ENCODE data around the gene RAD23A. TPM values are rescaled to one million over a fixed set of nuclear protein-coding genes. Genes with fewer than 3 reads are reported as not detected.

The RAD23A gene
- total RNA-seq, 2 experiments from 2014 or later: 138 to 140 TPM

DNA sequence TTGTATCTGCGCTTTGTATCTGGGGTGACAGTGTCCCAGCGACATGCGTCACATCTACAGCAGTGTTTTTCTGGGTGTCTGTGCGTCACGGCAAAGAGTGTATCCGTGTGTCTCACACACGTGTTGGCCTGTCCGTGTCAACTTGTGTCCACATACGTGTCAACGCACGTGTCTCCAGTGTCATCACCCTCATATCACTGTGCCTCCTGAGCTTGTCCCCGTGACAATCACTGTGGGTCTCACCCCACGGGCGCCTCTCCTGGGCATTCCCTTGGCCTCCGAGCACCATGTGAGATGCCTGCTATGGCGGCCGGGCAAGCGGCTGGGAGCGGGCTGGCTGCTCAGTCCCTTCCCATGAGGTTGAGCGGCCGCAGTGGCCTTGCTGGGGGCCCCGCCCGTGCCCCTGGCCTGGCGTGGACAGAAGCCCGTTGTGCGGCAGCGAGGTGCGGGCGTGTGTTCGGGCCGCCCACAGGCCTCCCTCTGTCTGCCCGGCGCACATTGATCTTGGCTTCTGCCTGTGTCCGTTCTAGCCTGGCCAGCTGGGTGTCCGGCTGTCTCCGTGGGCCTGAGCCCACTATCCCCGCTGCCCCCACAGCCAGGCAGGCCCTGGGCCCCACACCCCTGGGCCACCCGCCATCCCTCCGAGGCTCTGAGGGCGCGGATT lies 56.0 kb downstream of the RAD23A start:
- no peaks in the 10 kb centered on the region for H3K9me3 Mint-ChIP-seq (ENCODE audit: insufficient read depth)
- H3K4me1 Mint-ChIP-seq (ENCODE audit: low read depth): no peaks in the 10 kb centered on the region
- ATAC-seq (no peak), DNase-seq (no peak)
- ChIA-PET POLR2A (no interaction called here), CTCF (no interaction called here)
- no peak overlapping the region for H3K27ac Mint-ChIP-seq
- peaks cover 9% of the 10 kb centered on the region for H3K27me3 Mint-ChIP-seq (ENCODE audit: low read depth)
- no peak overlapping the region for H3K4me3 Mint-ChIP-seq
- no peaks in the 10 kb centered on the region for H3K36me3 Mint-ChIP-seq (ENCODE audit: low read depth)

DNA sequence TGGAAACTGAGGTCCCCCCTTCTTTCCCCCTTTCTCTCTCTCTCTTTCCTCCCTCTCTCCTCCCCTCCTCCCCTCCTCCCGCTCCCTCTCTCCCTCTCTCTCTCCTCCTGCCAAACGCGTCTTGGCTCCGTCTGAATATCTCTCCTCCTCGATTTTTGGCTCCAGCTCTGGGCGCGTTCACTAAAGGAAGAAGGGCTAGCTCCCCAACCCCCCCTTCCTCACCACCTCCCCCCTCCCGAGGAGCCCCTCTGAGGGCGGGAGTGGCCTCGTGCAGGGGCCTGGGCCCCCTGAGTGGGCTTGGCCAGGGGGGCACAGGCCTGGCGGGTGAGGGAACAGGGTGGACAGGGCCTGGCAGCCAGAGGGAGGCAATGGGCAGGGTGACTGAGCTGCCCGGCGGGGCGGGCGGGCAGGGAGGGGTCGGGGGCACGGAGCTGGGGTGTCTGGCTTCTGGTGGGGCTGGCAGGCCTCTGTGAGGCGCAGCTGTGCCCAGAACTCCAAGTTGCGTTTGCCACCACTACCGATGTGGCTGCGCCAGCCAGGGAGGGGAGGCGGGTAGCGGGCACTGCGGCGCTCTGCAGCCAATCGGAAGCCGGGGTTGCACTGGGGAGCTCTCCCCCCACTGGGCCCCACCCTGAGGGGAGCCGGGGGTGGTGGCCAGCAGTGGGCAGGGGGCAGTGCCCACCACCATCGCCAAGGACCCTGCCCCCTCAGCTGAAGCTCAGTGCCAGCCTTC lies 56.7 kb downstream of the RAD23A start:
- Mint-ChIP-seq H3K36me3 (ENCODE audit: low read depth) (no peaks in the 10 kb centered on the region), H3K27me3 (ENCODE audit: low read depth) (peaks cover 5% of the 10 kb centered on the region), H3K9me3 (ENCODE audit: insufficient read depth) (no peaks in the 10 kb centered on the region), H3K27ac (no peak overlapping the region), H3K4me1 (ENCODE audit: low read depth) (no peaks in the 10 kb centered on the region), H3K4me3 (no peak overlapping the region)
- DNase-seq (no peak), ATAC-seq (no peak)
- CTCF ChIA-PET: no interaction called here
- POLR2A ChIA-PET: no interaction called here

DNA sequence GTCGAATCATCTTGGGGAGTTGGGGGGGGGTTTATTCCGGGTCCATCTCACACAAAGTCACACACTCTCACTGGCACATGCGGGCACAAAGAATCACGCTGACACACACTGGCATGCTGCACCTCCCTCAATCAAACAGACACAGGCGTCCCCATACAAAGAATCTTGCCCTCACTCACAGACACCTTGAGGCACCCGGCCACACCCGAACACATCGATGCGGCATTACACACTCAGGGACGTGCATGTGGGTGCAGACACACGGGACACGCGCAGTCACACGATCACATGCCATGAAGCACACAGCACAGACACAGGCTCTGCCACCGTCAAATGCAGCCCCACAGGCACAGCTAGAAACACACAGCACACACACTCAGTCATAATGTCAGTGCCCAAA lies 57.4 kb downstream of the RAD23A start:
- H3K4me1 Mint-ChIP-seq (ENCODE audit: low read depth): no peaks in the 10 kb centered on the region
- no peak for ATAC-seq
- no peaks in the 10 kb centered on the region for H3K36me3 Mint-ChIP-seq (ENCODE audit: low read depth)
- DNase-seq: no peak
- ChIA-PET POLR2A (no interaction called here), CTCF (interaction anchor here (1.2 kb wide), 1 partner anchor 38 kb away, joined by 3 read pairs; no protein-coding TSS in a partner anchor)
- no peaks in the 10 kb centered on the region for H3K9me3 Mint-ChIP-seq (ENCODE audit: insufficient read depth)
- H3K27ac Mint-ChIP-seq: no peak overlapping the region
- H3K27me3 Mint-ChIP-seq (ENCODE audit: low read depth): peaks cover 3% of the 10 kb centered on the region
- H3K4me3 Mint-ChIP-seq: no peak overlapping the region

Small RNAs within 50 kb of the gene (microRNA-seq; reads per million reads assigned to microRNA genes)
- gene MIR5695: not detected
- gene MIR6515: 6.3 reads per million, percentile 8 among the genes with 10 or more reads in this experiment

Other genes with a start within 250 kb of the RAD23A start
- gene FBXW9, start 249.2 kb upstream of the RAD23A start, total RNA-seq: 1 to 10 TPM; 6.0 to 6.1 TPM
- gene TNPO2, start 221.9 kb upstream of the RAD23A start, total RNA-seq: 10 to 100 TPM; 84.3 to 93.1 TPM
- gene TRIR, start 211.2 kb upstream of the RAD23A start, total RNA-seq: 100 to 1,000 TPM; 206 to 228 TPM
- 10 to 100 TPM; 66.8 to 71.5 TPM for gene GET3, start 208.4 kb upstream of the RAD23A start, total RNA-seq
- not detected for gene BEST2, start 194.1 kb upstream of the RAD23A start, total RNA-seq
- gene HOOK2, start 170.3 kb upstream of the RAD23A start, total RNA-seq: 10 to 100 TPM; 14.4 to 16.9 TPM
- gene JUNB, start 154.4 kb upstream of the RAD23A start, total RNA-seq: 10 to 100 TPM; 90.4 to 92.9 TPM
- gene PRDX2, start 144.1 kb upstream of the RAD23A start, total RNA-seq: 100 to 1,000 TPM; 250 to 267 TPM
- 10 to 100 TPM; 17.7 to 30.9 TPM for gene THSD8, start 143.8 kb upstream of the RAD23A start, total RNA-seq
- gene RNASEH2A, start 139.3 kb upstream of the RAD23A start, total RNA-seq: 10 to 100 TPM; 49.2 to 64.0 TPM
- not detected for gene RTBDN, start 111.3 kb upstream of the RAD23A start, total RNA-seq
- 1 to 10 TPM in 1 of 2 experiments, under 1 TPM in 1; 0.89 to 1.3 TPM for gene MAST1, start 107.3 kb upstream of the RAD23A start, total RNA-seq
- gene DNASE2, start 64.4 kb upstream of the RAD23A start, total RNA-seq: 10 to 100 TPM; 26.1 to 27.4 TPM
- gene KLF1, start 58.7 kb upstream of the RAD23A start, total RNA-seq: under 1 TPM in 1 of 2 experiments, not detected in 1; 0.21 TPM
- gene GCDH, start 54.7 kb upstream of the RAD23A start, total RNA-seq: 10 to 100 TPM; 39.5 to 42.5 TPM
- 1 to 10 TPM; 3.4 to 3.9 TPM for gene SYCE2, start 26.6 kb upstream of the RAD23A start, total RNA-seq
- gene FARSA, start 12.2 kb upstream of the RAD23A start, total RNA-seq: 100 to 1,000 TPM in 1 of 2 experiments, 10 to 100 TPM in 1; 98.8 to 106 TPM
- 100 to 1,000 TPM; 875 to 886 TPM for gene CALR, start 7.3 kb upstream of the RAD23A start, total RNA-seq
- 10 to 100 TPM; 23.4 to 25.4 TPM for gene GADD45GIP1, start 11.4 kb downstream of the RAD23A start, total RNA-seq
- under 1 TPM; 0.21 to 0.34 TPM for gene DAND5, start 23.7 kb downstream of the RAD23A start, total RNA-seq
- 1 to 10 TPM in 1 of 2 experiments, under 1 TPM in 1; 0.40 to 1.4 TPM for gene NFIX, start 49.6 kb downstream of the RAD23A start, total RNA-seq
- gene LYL1, start 157.0 kb downstream of the RAD23A start, total RNA-seq: 1 to 10 TPM; 3.3 to 3.8 TPM
- 10 to 100 TPM; 59.8 to 60.3 TPM for gene TRMT1, start 170.9 kb downstream of the RAD23A start, total RNA-seq
- gene NACC1, start 172.4 kb downstream of the RAD23A start, total RNA-seq: 10 to 100 TPM; 74.6 to 84.8 TPM
- gene STX10, start 204.5 kb downstream of the RAD23A start, total RNA-seq: 10 to 100 TPM; 68.4 to 69.2 TPM
- gene IER2, start 204.5 kb downstream of the RAD23A start, total RNA-seq: 100 to 1,000 TPM; 203 to 210 TPM